ENCODE results near the gene TCAP. TPM values are rescaled to one million over a fixed set of nuclear protein-coding genes. Genes with fewer than 3 reads are reported as not detected.

Gene TCAP
- total RNA-seq = 0.17 and 0.26 TPM in 2 replicates
- 0.05 TPM in 1 of 2 replicates, not detected in the other for polyA plus RNA-seq
- 0.09 and 0.16 TPM in 2 replicates for polyA plus RNA-seq (2012)
- 0.19 and 1.2 TPM in 2 replicates for polyA minus RNA-seq (ENCODE audit: low replicate concordance)

GRCh38 chr17:39664581-39665561, at the start of gene TCAP:
Gene TCAP, plus strand, starts transcription at chr17:39665349. Its CDS starts 11 bp downstream, at chr17:39665360.
- Histone ChIP-seq H3K79me2 (ENCODE audit: control insufficient read depth, insufficient read depth, low read length) (no peaks in the 10 kb centered on the region), H3K4me2 (ENCODE audit: extremely low read depth, insufficient read depth, low read length) (no peak within 1 kb of the TSS), H4K20me1 (ENCODE audit: control insufficient read depth, extremely low read depth, insufficient read depth, low read length) (no peaks in the 10 kb centered on the region), H2AFZ (ENCODE audit: low read length) (no peak within 1 kb of the TSS), H3K27me3 (ENCODE audit: control insufficient read depth, insufficient read depth, low read length) (peaks cover 23% of the 10 kb centered on the region), H3K9ac (ENCODE audit: insufficient read depth, low read length) (no peak within 1 kb of the TSS), H3K9me3 (ENCODE audit: control insufficient read depth, insufficient read depth, low read depth, low read length) (no peaks in the 10 kb centered on the region), H3K4me3 (replicated peaks in 1 of 4; ENCODE audit: control extremely low read depth in 1 of 4, insufficient read depth in 1 of 4, low read depth in 3 of 4, low read length in 4 of 4) (no peak within 1 kb of the TSS), H3K36me3 (ENCODE audit: control insufficient read depth, insufficient read depth, low read length) (peaks cover 10% of the 10 kb centered on the region), H3K27ac (ENCODE audit: insufficient read depth, low read length) (no peak within 1 kb of the TSS), H3K4me1 (ENCODE audit: control insufficient read depth, extremely low read depth, insufficient read depth, low read length) (peaks cover 2% of the 10 kb centered on the region)
- no peak for DNase-seq (ENCODE audit: low read depth in 2 of 2)
- TF ChIP-seq CTCF (conservative IDR thresholded peaks at IDR 0.05 in 1 of 2, IDR thresholded peaks at IDR 0.05 in 1 of 2; ENCODE audit: low read depth in 1 of 2, low read length in 2 of 2) (no peak), EZH2 (IDR thresholded peaks at IDR 0.05; ENCODE audit: low read length, missing control alignments) (no peak)

- TF ChIP-seq CTCF (conservative IDR thresholded peaks at IDR 0.05 in 1 of 2, IDR thresholded peaks at IDR 0.05 in 1 of 2; ENCODE audit: low read depth in 1 of 2, low read length in 2 of 2) = no peak
- no peak for TF ChIP-seq EZH2 (IDR thresholded peaks at IDR 0.05; ENCODE audit: low read length, missing control alignments)
- Histone ChIP-seq H2AFZ (ENCODE audit: low read length) (no peak overlapping the region), H3K9me3 (ENCODE audit: control insufficient read depth, insufficient read depth, low read depth, low read length) (no peaks in the 10 kb centered on the region)
Observed at GRCh38 chr17:39615434-39615833, 49.7 kb upstream of the TCAP start.

GRCh38 chr17:39617100-39617445, 48.1 kb upstream of the TCAP start:
- Histone ChIP-seq H3K27me3 (ENCODE audit: control insufficient read depth, insufficient read depth, low read length) (peaks cover 25% of the 10 kb centered on the region), H3K27ac (ENCODE audit: insufficient read depth, low read length) (no peak overlapping the region), H3K9me3 (ENCODE audit: control insufficient read depth, insufficient read depth, low read depth, low read length) (no peaks in the 10 kb centered on the region), H3K4me1 (ENCODE audit: control insufficient read depth, extremely low read depth, insufficient read depth, low read length) (no peaks in the 10 kb centered on the region), H3K9ac (ENCODE audit: insufficient read depth, low read length) (no peak overlapping the region), H4K20me1 (ENCODE audit: control insufficient read depth, extremely low read depth, insufficient read depth, low read length) (no peaks in the 10 kb centered on the region), H3K4me3 (replicated peaks in 1 of 4; ENCODE audit: control extremely low read depth in 1 of 4, insufficient read depth in 1 of 4, low read depth in 3 of 4, low read length in 4 of 4) (peak overlapping the region in 2 of 4 experiments; percentile 27 to 59), H3K79me2 (ENCODE audit: control insufficient read depth, insufficient read depth, low read length) (no peaks in the 10 kb centered on the region), H3K36me3 (ENCODE audit: control insufficient read depth, insufficient read depth, low read length) (no peaks in the 10 kb centered on the region), H3K4me2 (ENCODE audit: extremely low read depth, insufficient read depth, low read length) (no peak overlapping the region), H2AFZ (ENCODE audit: low read length) (no peak overlapping the region)
- TF ChIP-seq CTCF (conservative IDR thresholded peaks at IDR 0.05 in 1 of 2, IDR thresholded peaks at IDR 0.05 in 1 of 2; ENCODE audit: low read depth in 1 of 2, low read length in 2 of 2) (no peak), EZH2 (IDR thresholded peaks at IDR 0.05; ENCODE audit: low read length, missing control alignments) (no peak)
- DNase-seq (ENCODE audit: low read depth in 2 of 2) = no peak

More at GRCh38 chr17:39615434-39615833, 49.7 kb upstream of the TCAP start:
- H3K4me2 ChIP-seq (ENCODE audit: extremely low read depth, insufficient read depth, low read length) = no peak overlapping the region
- no peak overlapping the region for H3K27ac ChIP-seq (ENCODE audit: insufficient read depth, low read length)
- no peaks in the 10 kb centered on the region for H3K79me2 ChIP-seq (ENCODE audit: control insufficient read depth, insufficient read depth, low read length)
- no peaks in the 10 kb centered on the region for H3K4me1 ChIP-seq (ENCODE audit: control insufficient read depth, extremely low read depth, insufficient read depth, low read length)
- no peak for DNase-seq (ENCODE audit: low read depth in 2 of 2)
- H3K36me3 ChIP-seq (ENCODE audit: control insufficient read depth, insufficient read depth, low read length) = no peaks in the 10 kb centered on the region
- peaks cover 21% of the 10 kb centered on the region for H3K27me3 ChIP-seq (ENCODE audit: control insufficient read depth, insufficient read depth, low read length)
- no peak overlapping the region for H3K9ac ChIP-seq (ENCODE audit: insufficient read depth, low read length)
- no peaks in the 10 kb centered on the region for H4K20me1 ChIP-seq (ENCODE audit: control insufficient read depth, extremely low read depth, insufficient read depth, low read length)
- no peak overlapping the region for H3K4me3 ChIP-seq (replicated peaks in 1 of 4; ENCODE audit: control extremely low read depth in 1 of 4, insufficient read depth in 1 of 4, low read depth in 3 of 4, low read length in 4 of 4)

Data from fibroblast of lung (primary cell).